Measurements from ENCODE around the gene CFAP221. TPM values are rescaled to one million over a fixed set of nuclear protein-coding genes. Genes with fewer than 3 reads are reported as not detected.

CFAP221 gene
- total RNA-seq, 1 experiment from 2014 or later: 0.20 TPM

- Histone ChIP-seq H4K8ac (replicated peaks; ENCODE audit: insufficient read length, low read depth, low read length) (no peak overlapping the region), H3K23me2 (ENCODE audit: insufficient read length, low read depth, low read length, poor library complexity, severe bottlenecking) (no peaks in the 10 kb centered on the region), H4K20me1 (ENCODE audit: control insufficient read depth, insufficient read depth, insufficient read length) (no peaks in the 10 kb centered on the region), H3K9me3 (ENCODE audit: control insufficient read depth, low read depth, low read length) (no peaks in the 10 kb centered on the region), H2BK12ac (ENCODE audit: insufficient read length, low read depth, low read length) (no peak overlapping the region), H2AFZ (ENCODE audit: low read length) (no peak overlapping the region), H3K4me1 (ENCODE audit: insufficient read depth, low read length) (peaks cover 8% of the 10 kb centered on the region; the same call in 1 of the 2 replicates), H3K23ac (ENCODE audit: insufficient read length, low read depth, low read length) (no peak overlapping the region), H3K9ac (ENCODE audit: extremely low read depth, insufficient read length, low read length) (no peak overlapping the region), H3T11ph (ENCODE audit: low read length) (no peak overlapping the region), H2BK120ac (ENCODE audit: low read depth, low read length, poor library complexity, severe bottlenecking) (no peak overlapping the region), H3K4me2 (ENCODE audit: insufficient read depth, insufficient read length, low read length) (no peak overlapping the region), H3K56ac (ENCODE audit: insufficient read length, low read depth, low read length) (no peak overlapping the region), H3K14ac (ENCODE audit: insufficient read depth, low read length) (no peak overlapping the region), H2BK5ac (ENCODE audit: insufficient read length, low read length) (no peak overlapping the region), H2BK20ac (ENCODE audit: low read depth, low read length, poor library complexity, severe bottlenecking) (no peak overlapping the region), H3K18ac (ENCODE audit: insufficient read length, low read depth, low read length) (no peak overlapping the region), H3K79me2 (ENCODE audit: insufficient read depth, low read length) (no peaks in the 10 kb centered on the region), H4K5ac (ENCODE audit: insufficient read length, low read depth, low read length) (no peak overlapping the region), H2AK5ac (ENCODE audit: insufficient read length, low read length) (no peak overlapping the region), H3K27ac (ENCODE audit: insufficient read length, low read depth, low read length) (no peak overlapping the region), H4K91ac (ENCODE audit: insufficient read length, low read depth, low read length) (no peak overlapping the region), H3K79me1 (ENCODE audit: insufficient read depth, low read depth, low read length, poor library complexity, severe bottlenecking) (no peaks in the 10 kb centered on the region), H3K4ac (ENCODE audit: low read depth, low read length) (no peak overlapping the region), H3K27me3 (ENCODE audit: insufficient read depth, low read length) (no peaks in the 10 kb centered on the region), H2BK15ac (ENCODE audit: low read depth, low read length) (no peak overlapping the region)
- Mint-ChIP-seq H3K27me3 (ENCODE audit: low read depth) (peaks cover 4% of the 10 kb centered on the region), H3K27ac (no peak overlapping the region), H3K9me3 (no peaks in the 10 kb centered on the region), H3K4me1 (peaks cover 18 to 21% of the 10 kb centered on the region in 2 experiments), H3K36me3 (ENCODE audit: insufficient read depth in 1 of 3, low read depth in 3 of 3) (peaks cover 0 to 2% (median 0%) of the 10 kb centered on the region in 3 experiments; a peak in 2 of 7 replicates), H3K4me3 (no peak overlapping the region)
- WGBS (ENCODE audit: extremely low coverage, insufficient read length, low lambda C conversion rate): no CpG with 5 or more reads among the region's 6 CpGs
- TF ChIP-seq CTCF (conservative IDR thresholded peaks at IDR 0.05): no peak
- no peak for DNase-seq
Measured at GRCh38 chr2:119671752-119672151, 127.5 kb downstream of the CFAP221 start.

All from H9 (cell line).